IMR-90 (cell line): ENCODE results near the gene KRTAP5-7. TPM values are rescaled to one million over a fixed set of nuclear protein-coding genes. Genes with fewer than 3 reads are reported as not detected.

Experiments
- ATAC-seq: fragments of 200-7000 bp; cut with Tn5 transposase; 2 replicates; pipeline ENCODE4 v1.9.1; 2020; ENCODE audit warnings: low read depth, mild to moderate bottlenecking, moderate library complexity
- BruUV-seq: library from RNA; stranded (reverse); fragments of 400-500 nt; replicated peaks from 2 replicates; lab custom pipeline; 2021; lab: Mats Ljungman, UMichigan
- CTCF ChIA-PET: fragments of 300-600 bp; formaldehyde crosslinking; extraction: SDS; loops from one replicate; lab custom pipeline; 2021; ENCODE audit warnings: antibody characterized with exemption; lab: Yijun Ruan, JAX
- POLR2A ChIA-PET: fragments of 300-600 bp; sonication (Branson Sonifier 250); formaldehyde crosslinking; loops from one replicate; lab custom pipeline; 2022; ENCODE audit warnings: antibody characterized with exemption; ENCODE audit not compliant: unreplicated experiment; lab: Charles Lee
- DNase-seq: peaks from one replicate; pipeline ENCODE4 v3.0.0; 2013
- H2AFZ ChIP-seq: replicated peaks from 2 replicates; pipeline ENCODE3; 2013; ENCODE audit warnings: low read length, mild to moderate bottlenecking; ENCODE audit not compliant: poor library complexity
- H2AK5ac ChIP-seq: 2 replicates; pipeline ENCODE4 v1.6.1; 2013; ENCODE audit warnings: low read depth, low read length, inconsistent platforms
- H2AK9ac ChIP-seq: replicated peaks from 2 replicates; pipeline ENCODE3; 2013; ENCODE audit warnings: mild to moderate bottlenecking, low read depth, low read length, moderate library complexity; ENCODE audit not compliant: poor library complexity
- H2BK120ac ChIP-seq: 2 replicates; pipeline ENCODE4 v1.6.1; 2013; ENCODE audit warnings: low read depth, low read length, inconsistent platforms
- H2BK15ac ChIP-seq: 3 replicates; pipeline ENCODE4 v1.6.1; 2013; ENCODE audit warnings: low read depth, low read length, inconsistent platforms
- H2BK20ac ChIP-seq: 2 replicates; pipeline ENCODE4 v1.6.1; 2013; ENCODE audit warnings: low read depth, mild to moderate bottlenecking, inconsistent platforms, low read length, moderate library complexity
- H2BK5ac ChIP-seq: 2 replicates; pipeline ENCODE4 v1.6.1; 2013; ENCODE audit warnings: mild to moderate bottlenecking, low read depth, low read length, inconsistent platforms; ENCODE audit not compliant: poor library complexity, severe bottlenecking
- H3K14ac ChIP-seq: replicated peaks from 2 replicates; pipeline ENCODE4 v1.6.1; 2013; ENCODE audit warnings: low read depth, low read length, inconsistent platforms
- H3K18ac ChIP-seq: 2 replicates; pipeline ENCODE4 v1.6.1; 2013; ENCODE audit warnings: low read depth, low read length, control low read depth
- H3K23ac ChIP-seq: 2 replicates; pipeline ENCODE4 v1.6.1; 2013; ENCODE audit warnings: low read depth, low read length, inconsistent platforms
- H3K27ac ChIP-seq: 2 replicates; pipeline ENCODE4 v1.5.1; 2013; ENCODE audit warnings: mild to moderate bottlenecking, control low read depth, low read length; ENCODE audit not compliant: insufficient read depth
- H3K27me3 ChIP-seq: 2 replicates; pipeline ENCODE4 v1.6.1; 2013; ENCODE audit warnings: low read length; ENCODE audit not compliant: control insufficient read depth, insufficient read depth
- H3K36me3 ChIP-seq: 2 replicates; pipeline ENCODE4 v1.6.1; 2013; ENCODE audit warnings: low read length, mixed read lengths; ENCODE audit not compliant: control insufficient read depth, insufficient read depth
- H3K4ac ChIP-seq: 2 replicates; pipeline ENCODE4 v1.6.1; 2013; ENCODE audit warnings: low read depth, low read length, inconsistent platforms
- H3K4me1 ChIP-seq: 2 replicates; pipeline ENCODE4 v1.6.1; 2013; ENCODE audit warnings: low read length, mixed read lengths; ENCODE audit not compliant: control insufficient read depth, insufficient read depth
- H3K4me2 ChIP-seq: 2 replicates; pipeline ENCODE4 v1.6.1; 2013; ENCODE audit warnings: low read depth, mild to moderate bottlenecking, control low read depth, low read length, moderate library complexity
- H3K4me3 ChIP-seq: 2 replicates; pipeline ENCODE4 v1.5.1; 2013; ENCODE audit warnings: low read depth, mild to moderate bottlenecking, control low read depth, low read length, moderate library complexity; ENCODE audit not compliant: insufficient read depth
- H3K56ac ChIP-seq: 2 replicates; pipeline ENCODE4 v1.6.1; 2013; ENCODE audit warnings: low read length, inconsistent platforms; ENCODE audit not compliant: insufficient read depth; ENCODE audit errors: extremely low read depth
- H3K79me1 ChIP-seq, 2 experiments: 2 replicates each; pipeline ENCODE4 v1.6.1; 2013; ENCODE audit warnings: low read length in 2 of 2, inconsistent platforms in 1 of 2, low read depth in 1 of 2
- H3K9ac ChIP-seq: 2 replicates; pipeline ENCODE4 v1.6.1; 2013; ENCODE audit warnings: low read depth, low read length, control low read depth
- H3K9me1 ChIP-seq: 2 replicates; pipeline ENCODE4 v1.6.1; 2013; ENCODE audit warnings: low read length, inconsistent platforms; ENCODE audit not compliant: insufficient read depth
- H3K9me3 ChIP-seq: 2 replicates; pipeline ENCODE4 v1.6.1; 2013; ENCODE audit warnings: low read length; ENCODE audit not compliant: control insufficient read depth, insufficient read depth
- H4K20me1 ChIP-seq: 2 replicates; pipeline ENCODE4 v1.6.1; 2013; ENCODE audit warnings: low read length, inconsistent platforms; ENCODE audit not compliant: insufficient read depth
- H4K5ac ChIP-seq: 2 replicates; pipeline ENCODE4 v1.6.1; 2013; ENCODE audit warnings: mild to moderate bottlenecking, low read depth, low read length, control low read depth
- H4K8ac ChIP-seq, 2 experiments: 2 replicates each; pipeline ENCODE4 v1.6.1; 2013; ENCODE audit warnings: low read depth in 2 of 2, low read length in 2 of 2, control low read depth in 1 of 2, inconsistent platforms in 1 of 2
- H4K91ac ChIP-seq: 2 replicates; pipeline ENCODE4 v1.6.1; 2013; ENCODE audit warnings: low read depth, low read length, inconsistent platforms; ENCODE audit not compliant: insufficient read depth
- BHLHE40 ChIP-seq: fragments of 150-350 bp; IDR thresholded peaks from 2 replicates; pipeline ENCODE4 v1.6.1; 2016; ENCODE audit warnings: mild to moderate bottlenecking, low read depth, low read length
- CEBPB ChIP-seq: IDR thresholded peaks from 2 replicates; pipeline ENCODE4 v1.6.1; 2012; ENCODE audit warnings: low read depth, low read length, improper control_type of control experiment
- CHD1 ChIP-seq: IDR thresholded peaks from 2 replicates; pipeline ENCODE4 v1.6.1; 2012; ENCODE audit warnings: low read depth, low read length, improper control_type of control experiment
- CTCF ChIP-seq: conservative IDR thresholded peaks from 2 replicates; pipeline ENCODE4 v1.5.1; 2012; ENCODE audit warnings: mild to moderate bottlenecking, low read depth, low read length, improper control_type of control experiment
- ELK1 ChIP-seq: fragments of 150-350 bp; IDR thresholded peaks from 2 replicates; pipeline ENCODE4 v1.6.1; 2016; ENCODE audit warnings: low read depth, mild to moderate bottlenecking, low read length, moderate library complexity, borderline replicate concordance
- FOS ChIP-seq: fragments of 150-350 bp; IDR thresholded peaks from 2 replicates; pipeline ENCODE4 v1.6.1; 2016; ENCODE audit warnings: low read depth, low read length
- MAFK ChIP-seq: IDR thresholded peaks from 2 replicates; pipeline ENCODE4 v1.6.1; 2012; ENCODE audit warnings: low read depth, low read length, improper control_type of control experiment
- MAZ ChIP-seq: IDR thresholded peaks from 2 replicates; pipeline ENCODE4 v1.6.1; 2012; ENCODE audit warnings: low read depth, mild to moderate bottlenecking, low read length, improper control_type of control experiment, moderate library complexity, borderline replicate concordance
- MXI1 ChIP-seq: IDR thresholded peaks from 2 replicates; pipeline ENCODE4 v1.6.1; 2012; ENCODE audit warnings: low read depth, mild to moderate bottlenecking, low read length, moderate library complexity, borderline replicate concordance
- NFE2L2 ChIP-seq: fragments of 150-350 bp; IDR thresholded peaks from 2 replicates; pipeline ENCODE4 v1.6.1; 2016; ENCODE audit warnings: low read depth, mild to moderate bottlenecking, low read length
- POLR2A ChIP-seq: IDR thresholded peaks from 2 replicates; pipeline ENCODE4 v1.6.1; 2012; ENCODE audit warnings: mild to moderate bottlenecking, low read depth, low read length
- RAD21 ChIP-seq: IDR thresholded peaks from 2 replicates; pipeline ENCODE4 v1.6.1; 2012; ENCODE audit warnings: low read length, improper control_type of control experiment
- RCOR1 ChIP-seq: IDR thresholded peaks from 2 replicates; pipeline ENCODE4 v1.6.1; 2012; ENCODE audit warnings: mild to moderate bottlenecking, low read length, improper control_type of control experiment; ENCODE audit not compliant: insufficient replicate concordance
- RFX5 ChIP-seq: IDR thresholded peaks from 2 replicates; pipeline ENCODE4 v1.8.0; 2012; ENCODE audit warnings: low read depth, mild to moderate bottlenecking, low read length, moderate library complexity
- SMC3 ChIP-seq: fragments of 150-350 bp; IDR thresholded peaks from 2 replicates; pipeline ENCODE4 v1.6.1; 2016; ENCODE audit warnings: low read depth, mild to moderate bottlenecking, antibody characterized with exemption, low read length, moderate library complexity
- WGBS, 2 experiments: methylation state at CpG; one replicate each; pipeline versions ENCODE4 v1.1.5 to v1.1.7; 2013; ENCODE audit warnings: missing lambda C conversion rate in 2 of 2; ENCODE audit not compliant: insufficient read length in 1 of 2; ENCODE audit errors: extremely low coverage in 2 of 2; 5-methylcytosine and 5-hydroxymethylcytosine counted together
- dilution Hi-C: fragments of 300-500 bp; cut with HindIII; formaldehyde crosslinking; loops from one replicate; pipeline ENCODE4 v1.14.3; 2018; ENCODE audit warnings: low sequenced_read_pairs; ENCODE audit not compliant: unreplicated experiment
- in situ Hi-C: fragments of 300-500 bp; cut with MboI; formaldehyde crosslinking; loops from 3 replicates; pipeline ENCODE4 v1.14.3; 2019; ENCODE audit warnings: low sequenced_read_pairs, inconsistent platforms, mixed read lengths
- intact Hi-C: fragments of 100-400 bp; cut with micrococcal nuclease; formaldehyde crosslinking; loops from 2 replicates; pipeline ENCODE4 v1.10.0; 2022
- polyA plus RNA-seq, 3 experiments: library from polyadenylated mRNA; depleted of rRNA; stranded (reverse); fragments of >200 nt; gene quantifications; 2 replicates each; pipeline ENCODE4 v1.2.3, GENCODE V29; 2012; ENCODE audit warnings: low replicate concordance in 1 of 3
- total RNA-seq: library from RNA; depleted of rRNA; stranded (reverse); fragments of >200 nt; gene quantifications from 2 replicates; pipeline ENCODE4 v1.2.3, GENCODE V29; 2012
- TF ChIP-seq, protein P1 (sequence below): fragments of 150-350 bp; IDR thresholded peaks from 2 replicates; pipeline ENCODE4 v1.6.1; 2017; ENCODE audit warnings: mild to moderate bottlenecking, antibody characterized with exemption, low read length, low read depth

KRTAP5-7 gene
- total and polyA plus RNA-seq, 2 of the 4 experiments (the other 2 are of a cell fraction), result not detected

- Histone ChIP-seq H3K9me3 (no peaks in the 10 kb centered on the region), H2AK9ac (no peak overlapping the region), H2AFZ (no peak overlapping the region), H3K36me3 (peaks cover 65% of the 10 kb centered on the region), H3K9me1 (peaks cover 11% of the 10 kb centered on the region; the same call in 1 of the 2 replicates), H4K5ac (no peak overlapping the region), H2BK5ac (no peak overlapping the region), H2AK5ac (no peak overlapping the region), H3K4me1 (no peaks in the 10 kb centered on the region), H3K56ac (no peak overlapping the region), H3K4me2 (no peak overlapping the region), H2BK20ac (no peak overlapping the region), H3K27me3 (no peaks in the 10 kb centered on the region), H2BK120ac (no peak overlapping the region), H4K91ac (no peak overlapping the region), H4K20me1 (no peaks in the 10 kb centered on the region), H2BK15ac (no peak overlapping the region), H3K18ac (no peak overlapping the region), H3K27ac (no peak overlapping the region), H3K23ac (no peak overlapping the region), H4K8ac (no peak overlapping the region), H3K4me3 (no peak overlapping the region), H3K14ac (no peak overlapping the region), H3K79me1 (peaks cover 0 to 5% of the 10 kb centered on the region in 2 experiments; a peak in 1 of 4 replicates), H3K9ac (no peak overlapping the region), H3K4ac (no peak overlapping the region)
- in situ Hi-C loops (no loop called here), intact Hi-C loops (no loop called here), dilution Hi-C loops (no loop called here)
- TF ChIP-seq NFE2L2, result no peak
- no peak for TF ChIP-seq POLR2A
- TF ChIP-seq RAD21, result no peak
- TF ChIP-seq MAFK, result no peak
- TF ChIP-seq BHLHE40, result no peak
- TF ChIP-seq RCOR1, result no peak
- TF ChIP-seq FOS, result no peak
- no peak for TF ChIP-seq ELK1
- no peak for TF ChIP-seq MAZ
- TF ChIP-seq CHD1, result no peak
- TF ChIP-seq MXI1, result no peak
- no peak for TF ChIP-seq CEBPB
- TF ChIP-seq CTCF, result no peak
- TF ChIP-seq, protein P1, sequence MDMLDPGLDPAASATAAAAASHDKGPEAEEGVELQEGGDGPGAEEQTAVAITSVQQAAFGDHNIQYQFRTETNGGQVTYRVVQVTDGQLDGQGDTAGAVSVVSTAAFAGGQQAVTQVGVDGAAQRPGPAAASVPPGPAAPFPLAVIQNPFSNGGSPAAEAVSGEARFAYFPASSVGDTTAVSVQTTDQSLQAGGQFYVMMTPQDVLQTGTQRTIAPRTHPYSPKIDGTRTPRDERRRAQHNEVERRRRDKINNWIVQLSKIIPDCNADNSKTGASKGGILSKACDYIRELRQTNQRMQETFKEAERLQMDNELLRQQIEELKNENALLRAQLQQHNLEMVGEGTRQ, result no peak
- TF ChIP-seq SMC3, result no peak
- TF ChIP-seq RFX5, result no peak
- ChIA-PET CTCF (no interaction called here), POLR2A (no interaction called here)
- WGBS, 2 experiments, result 100% methylated on average over 2 of the region's 13 CpGs; no CpG with 5 or more reads in 1 of the 2 experiments
- no TSS peak for BruUV-seq
- no peak for ATAC-seq
- DNase-seq, result no peak
These were observed 30.6 kb upstream of the KRTAP5-7 start for GRCh38 chr11:71496421-71496820.
